Activated T-helper 1 cell treated with Interleukin-2 at 50 U/mL for 16 hours (primary cell): ENCODE data around the gene RASGRP2.

Experiments used
- DNase-seq: peaks from one replicate; pipeline ENCODE4 v3.0.0-alpha.2; 2020; ENCODE audit warnings: low read depth

Gene RASGRP2

DNA sequence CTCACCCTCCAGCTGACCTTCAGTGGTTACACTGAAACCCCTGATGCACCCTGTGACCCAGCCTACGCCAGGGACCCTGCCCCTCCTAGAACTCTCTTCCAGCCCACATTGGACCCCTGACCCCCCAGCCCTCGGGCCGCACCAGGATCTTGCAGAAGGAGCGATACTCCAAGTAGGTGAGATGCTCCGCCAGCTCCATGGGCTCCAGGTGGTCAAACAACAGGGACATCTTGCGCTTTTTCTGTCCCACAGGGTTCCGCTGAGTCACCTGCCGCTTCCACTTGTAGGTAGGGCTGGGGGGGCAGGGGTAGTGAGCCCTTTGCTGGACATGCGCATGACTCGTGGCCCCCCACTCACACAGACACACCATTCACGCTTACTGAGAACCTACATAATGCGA lies 4.1 kb downstream of the RASGRP2 start:
- no peak for DNase-seq

DNA sequence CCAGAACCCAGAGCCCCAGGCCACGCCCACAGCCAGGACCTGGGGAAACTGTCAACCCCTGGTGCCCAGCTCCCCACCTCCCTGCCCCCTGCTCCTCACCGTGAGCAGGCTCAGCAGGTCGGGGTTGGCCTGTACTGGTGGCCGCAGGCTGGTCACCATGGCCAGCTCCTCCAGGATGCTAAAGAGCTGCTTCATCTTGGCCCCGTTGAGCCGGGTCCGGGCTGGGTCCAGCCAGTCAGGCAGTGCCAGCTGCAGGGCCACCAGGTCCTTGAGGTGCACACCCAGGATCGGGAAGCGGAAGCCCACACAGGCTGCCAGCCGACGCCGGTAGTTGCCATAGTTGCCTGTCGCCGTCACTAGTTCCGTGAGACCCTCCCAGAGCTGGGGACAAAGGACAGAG lies 7.3 kb downstream of the RASGRP2 start:
- DNase-seq = no peak

GRCh38 chr11:64735725-64736259 lies 8.2 kb downstream of the RASGRP2 start:
- no peak for DNase-seq

DNA sequence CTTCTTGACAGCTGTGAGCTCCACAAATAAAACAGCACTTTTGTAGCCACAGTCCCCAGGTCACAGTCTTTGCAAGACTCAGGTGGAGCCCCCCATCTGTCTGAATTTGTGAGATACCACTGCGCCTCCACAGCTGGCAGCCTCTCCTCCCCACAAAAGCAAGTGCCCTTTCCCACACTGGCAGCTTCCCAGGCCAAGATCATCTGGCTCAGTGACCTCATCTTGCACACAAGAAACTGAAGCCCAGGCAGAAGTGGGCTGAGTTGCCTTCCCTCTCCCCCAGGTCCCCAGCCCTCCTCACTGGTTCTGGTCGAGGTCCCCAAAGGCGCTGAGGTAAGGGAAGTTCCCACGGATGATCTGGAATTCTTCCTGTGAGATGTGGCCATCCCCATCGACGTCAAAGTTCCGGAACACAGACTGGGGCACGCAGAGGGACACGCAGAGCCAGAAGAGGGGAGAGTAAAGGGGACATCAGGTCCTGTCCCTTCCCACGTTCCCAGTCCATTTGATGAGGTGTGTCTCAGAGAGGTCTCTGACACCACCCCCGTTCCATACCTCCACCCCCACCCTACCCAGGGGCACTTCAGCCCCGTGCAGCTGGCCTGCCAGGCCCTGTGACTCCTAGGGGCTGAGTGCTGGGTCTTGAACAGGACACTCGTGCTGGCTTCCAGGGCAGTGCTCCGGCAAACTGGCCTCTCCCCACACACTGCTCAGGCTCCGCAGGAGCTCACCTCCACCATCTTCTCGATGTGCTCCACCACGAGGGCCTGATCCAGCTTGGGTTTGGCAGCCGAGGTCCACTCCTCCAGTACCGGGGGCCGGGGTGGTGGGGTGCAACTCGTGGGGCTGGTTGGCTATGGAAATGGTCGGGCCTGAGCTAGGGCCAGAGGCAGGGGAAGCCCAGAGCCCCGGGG lies 8.9 kb downstream of the RASGRP2 start:
- no peak for DNase-seq

GRCh38 chr11:64731601-64732000 lies 12.3 kb downstream of the RASGRP2 start:
- DNase-seq = no peak

DNA sequence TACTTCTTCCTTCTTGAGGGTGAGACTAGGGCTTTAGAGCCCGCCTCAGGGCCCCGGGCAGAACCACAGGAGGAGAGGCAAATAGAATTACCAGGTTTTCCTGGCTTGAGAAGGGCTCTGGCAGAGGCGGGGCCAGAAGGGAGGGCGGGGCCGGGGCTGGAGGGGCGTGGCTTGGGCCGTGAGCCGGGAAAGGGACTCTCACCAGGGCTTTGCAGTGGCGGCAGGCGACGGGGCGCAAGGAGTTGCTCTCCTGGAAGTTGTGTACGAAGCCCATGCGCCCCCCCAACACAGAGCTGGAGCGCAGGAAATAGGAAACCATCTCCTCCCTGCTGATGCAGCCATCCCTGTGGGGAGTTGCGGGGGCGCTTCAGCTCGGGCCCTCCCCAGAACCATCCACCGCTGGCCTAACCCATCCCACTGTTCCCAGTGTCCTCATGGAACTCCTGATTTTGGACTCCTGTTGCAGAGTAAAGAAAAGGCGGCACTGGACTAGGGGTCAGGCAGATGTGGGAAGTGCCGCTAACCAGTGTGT lies 14.0 kb downstream of the RASGRP2 start:
- no peak for DNase-seq

DNA sequence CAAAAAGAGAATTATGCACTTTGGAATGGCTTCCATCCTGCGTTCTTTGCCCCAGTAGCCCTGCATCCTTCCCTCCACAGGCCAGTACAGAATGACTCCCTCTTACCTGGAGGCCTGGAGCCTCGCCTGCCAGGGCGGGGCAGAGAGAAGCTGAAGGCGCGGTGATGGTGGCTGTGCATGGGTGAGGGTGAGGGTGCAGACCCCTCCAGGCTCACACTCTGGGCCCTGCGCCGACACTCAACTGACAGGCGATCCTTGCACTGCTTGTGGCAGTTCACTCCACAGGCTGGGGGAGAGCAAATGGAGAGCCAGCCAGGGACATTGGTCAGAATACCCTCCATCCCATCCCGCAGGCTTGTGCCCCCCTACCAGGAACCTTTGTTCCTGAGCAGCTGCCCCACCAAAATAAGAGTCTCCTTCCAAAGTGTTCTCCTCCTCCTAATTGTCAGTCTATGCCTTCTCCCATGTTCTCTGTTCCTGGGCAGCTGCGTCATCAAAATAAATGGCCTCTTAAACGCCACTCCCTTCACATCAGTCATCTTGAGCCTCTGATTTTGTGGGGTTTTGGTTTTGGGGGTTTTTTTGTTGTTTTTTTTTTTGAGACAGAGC lies 15.1 kb downstream of the RASGRP2 start:
- DNase-seq = no peak

- no peak for DNase-seq
Measured at GRCh38 chr11:64726867-64727530, 16.9 kb downstream of the RASGRP2 start.

DNA sequence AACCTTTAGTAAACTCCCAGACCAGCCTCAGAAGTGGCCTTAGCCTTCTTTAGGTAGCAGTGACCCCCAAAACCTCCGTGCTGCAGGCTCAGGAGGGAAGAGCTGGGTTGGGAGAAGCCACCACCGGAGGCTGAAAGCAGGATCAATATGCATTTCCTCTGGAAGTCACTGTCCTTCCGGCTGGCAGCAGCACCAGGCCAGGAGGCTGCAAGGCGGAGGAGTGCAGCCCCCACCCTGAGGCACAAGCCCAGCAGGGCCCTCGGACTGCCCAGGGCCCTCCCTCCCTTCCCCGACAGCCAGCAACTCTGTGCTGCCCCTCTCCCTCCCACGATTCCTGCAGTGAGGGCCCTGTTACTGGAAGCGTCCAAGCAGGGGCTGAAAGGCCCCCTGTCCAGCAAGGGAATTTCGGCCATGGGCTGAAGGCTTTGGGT lies 17.7 kb downstream of the RASGRP2 start:
- no peak for DNase-seq

- DNase-seq = no peak
Measured at GRCh38 chr11:64724863-64725532, 18.9 kb downstream of the RASGRP2 start.

GRCh38 chr11:64723907-64724862 lies 19.8 kb downstream of the RASGRP2 start:
- no peak for DNase-seq

- DNase-seq = peak; percentile 74
Measured at GRCh38 chr11:64723117-64723906, 20.6 kb downstream of the RASGRP2 start, which contains the start of gene NRXN2. TSS of gene NRXN2 (minus strand) at chr11:64723197. CDS start at chr11:64713699, 9,498 bp downstream.

DNA sequence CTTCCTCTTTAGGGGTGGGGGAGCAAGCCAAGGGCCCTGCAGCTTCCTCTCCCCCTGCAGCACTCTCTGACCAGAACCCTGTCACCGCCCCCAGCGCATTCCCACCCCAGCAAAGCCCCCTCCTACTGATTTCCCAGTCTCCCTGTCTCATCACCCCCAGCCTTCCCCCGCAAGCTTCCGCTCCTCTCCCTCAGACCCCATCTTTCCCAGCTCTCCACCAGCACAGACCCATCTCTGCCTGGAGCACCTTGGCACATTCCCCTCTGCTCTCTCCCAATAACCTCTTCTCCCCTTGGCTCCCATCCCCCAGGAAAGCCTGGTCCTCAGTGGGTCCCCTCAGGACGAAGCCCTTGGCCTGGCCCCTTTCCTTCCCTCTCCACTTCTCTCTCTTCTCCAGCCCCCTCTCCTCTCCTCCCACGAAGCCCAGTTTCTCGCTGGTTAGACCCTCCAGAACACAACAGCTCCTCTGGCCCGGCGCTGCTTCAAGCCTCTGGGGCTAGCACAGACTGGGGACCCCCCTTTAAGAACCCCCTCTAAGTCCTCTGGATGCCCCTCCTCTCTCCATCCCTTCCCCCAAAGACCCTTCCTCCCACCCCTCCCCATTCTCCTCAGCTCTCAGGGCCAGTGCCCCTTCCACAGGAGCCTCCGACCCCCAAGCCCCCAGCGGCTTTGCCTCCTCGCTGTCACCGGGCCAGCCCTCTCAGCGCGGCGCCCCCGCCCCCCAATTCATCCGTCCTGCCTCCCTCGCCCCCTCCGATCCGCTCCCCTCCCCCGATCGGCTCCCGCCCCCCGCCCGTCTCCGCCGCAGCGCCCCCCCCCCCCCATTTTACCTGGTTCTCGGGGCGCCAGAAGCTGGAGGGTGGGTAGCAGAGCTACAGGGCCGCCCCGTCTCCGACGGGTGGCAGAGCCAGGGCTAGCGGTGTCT lies 21.5 kb downstream of the RASGRP2 start:
- no peak for DNase-seq

- DNase-seq = no peak
Measured at GRCh38 chr11:64721359-64721699, 22.6 kb downstream of the RASGRP2 start.

- DNase-seq = no peak
Measured at GRCh38 chr11:64720640-64721358, 23.1 kb downstream of the RASGRP2 start.

GRCh38 chr11:64720167-64720566 lies 23.8 kb downstream of the RASGRP2 start:
- no peak for DNase-seq

DNA sequence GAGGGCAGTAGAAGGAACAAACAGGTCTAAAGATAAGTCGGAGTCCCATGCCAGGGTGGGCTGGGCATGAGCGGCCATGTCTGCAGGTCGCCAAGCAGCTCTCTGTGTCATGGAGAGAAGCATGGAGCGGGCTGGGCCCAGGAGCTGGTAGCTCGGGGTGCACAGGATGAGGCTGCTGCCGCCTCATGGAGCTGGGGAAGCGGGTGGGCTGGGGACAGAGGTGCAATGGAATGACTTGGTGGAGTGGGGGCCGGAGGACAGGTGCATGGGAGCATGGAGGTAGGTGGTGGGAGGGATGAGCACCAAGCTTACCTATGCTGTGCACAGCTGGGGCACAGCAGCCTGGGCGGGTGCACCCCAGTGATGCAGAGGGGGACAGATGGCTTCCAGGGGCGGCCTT lies 24.5 kb downstream of the RASGRP2 start:
- no peak for DNase-seq

DNA sequence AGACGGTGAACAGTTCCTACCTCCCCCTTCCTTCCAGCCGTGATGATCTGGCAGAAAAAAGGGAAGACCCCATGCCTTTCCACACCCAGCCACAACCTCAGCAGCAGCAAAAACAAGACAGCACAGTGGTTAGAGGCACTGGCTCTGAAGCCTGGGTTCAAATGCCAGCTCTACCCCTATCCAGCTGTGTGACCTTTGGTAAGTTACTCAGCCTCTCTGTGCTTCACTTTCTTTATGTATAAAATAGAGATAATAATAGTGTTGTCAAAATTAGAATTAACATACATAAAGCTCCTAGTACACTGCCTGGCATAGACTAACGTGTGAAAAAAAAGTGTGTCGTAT lies 25.2 kb downstream of the RASGRP2 start:
- DNase-seq = no peak
